WTC11 (cell line): ENCODE measurements around the gene FMOD. TPM values are rescaled to one million over a fixed set of nuclear protein-coding genes. Genes with fewer than 3 reads are reported as not detected.

Experiments used
- ATAC-seq: fragments of 200-7000 bp; cut with Tn5 transposase; 2 replicates; pipeline ENCODE4 v1.10.0; 2021; ENCODE audit warnings: mild to moderate bottlenecking, moderate library complexity
- CTCF ChIA-PET: fragments of 300-600 bp; sonication (Branson Sonifier 250); formaldehyde crosslinking; loops from one replicate; lab custom pipeline; 2021; ENCODE audit warnings: antibody characterized with exemption; lab: Charles Lee
- POLR2A ChIA-PET: fragments of 350-600 bp; sonication (Branson Sonifier 250); formaldehyde crosslinking; loops from one replicate; lab custom pipeline; 2021; ENCODE audit warnings: antibody characterized with exemption; lab: Charles Lee
- DNase-seq: peaks from one replicate; pipeline ENCODE4 v3.0.0; 2021; ENCODE audit warnings: low spot score
- H3K27ac Mint-ChIP-seq: 2 replicates; pipeline ENCODE4 v1.8.0; 2021; ENCODE audit warnings: mixed read lengths
- H3K27me3 Mint-ChIP-seq: 2 replicates; pipeline ENCODE4 v1.8.0; 2021; ENCODE audit warnings: low read depth, mild to moderate bottlenecking, moderate library complexity, mixed read lengths
- H3K36me3 Mint-ChIP-seq: 2 replicates; pipeline ENCODE4 v1.8.0; 2021; ENCODE audit warnings: mixed read lengths
- H3K4me1 Mint-ChIP-seq: 2 replicates; pipeline ENCODE4 v1.8.0; 2022; ENCODE audit warnings: mixed read lengths
- H3K4me3 Mint-ChIP-seq: 2 replicates; pipeline ENCODE4 v1.8.0; 2021; ENCODE audit warnings: mild to moderate bottlenecking, moderate library complexity, mixed read lengths
- H3K9me3 Mint-ChIP-seq: 2 replicates; pipeline ENCODE4 v1.8.0; 2021; ENCODE audit warnings: mixed read lengths
- ARID4B ChIP-seq: sonication (generic); formaldehyde crosslinking; IDR thresholded peaks from 2 replicates; pipeline ENCODE4 v1.8.0; 2023; ENCODE audit warnings: missing genetic modification reagents, mild to moderate bottlenecking, borderline replicate concordance
- CBFB ChIP-seq: sonication (generic); formaldehyde crosslinking; IDR thresholded peaks from 2 replicates; pipeline ENCODE4 v1.8.1; 2022; ENCODE audit warnings: mild to moderate bottlenecking, low read depth, missing genetic modification reagents
- CDX4 ChIP-seq: fragments of 250-450 bp; sonication (Bioruptor Pico); IDR thresholded peaks from 2 replicates; pipeline ENCODE4 v1.9.0; 2021; ENCODE audit warnings: moderate library complexity, mild to moderate bottlenecking, inconsistent platforms, borderline replicate concordance
- E2F5 ChIP-seq: sonication (generic); formaldehyde crosslinking; IDR thresholded peaks from 2 replicates; pipeline ENCODE4 v1.8.1; 2022; ENCODE audit warnings: mild to moderate bottlenecking, moderate library complexity, missing genetic modification reagents
- ELF4 ChIP-seq: sonication (generic); formaldehyde crosslinking; IDR thresholded peaks from 2 replicates; pipeline ENCODE4 v1.8.1; 2022; ENCODE audit warnings: low read depth, mild to moderate bottlenecking, moderate library complexity, missing genetic modification reagents
- EMX1 ChIP-seq: fragments of 250-450 bp; sonication (Bioruptor Pico); IDR thresholded peaks from 2 replicates; pipeline ENCODE4 v1.8.0; 2021; ENCODE audit warnings: mild to moderate bottlenecking
- ERG ChIP-seq: fragments of 250-450 bp; sonication (Bioruptor Pico); IDR thresholded peaks from 2 replicates; pipeline ENCODE4 v1.8.0; 2021; ENCODE audit warnings: mild to moderate bottlenecking
- GABPB1 ChIP-seq: sonication (generic); formaldehyde crosslinking; IDR thresholded peaks from 2 replicates; pipeline ENCODE4 v1.8.1; 2023; ENCODE audit warnings: mild to moderate bottlenecking, missing genetic modification reagents
- HMGXB4 ChIP-seq: sonication (generic); formaldehyde crosslinking; IDR thresholded peaks from 2 replicates; pipeline ENCODE4 v1.8.1; 2023; ENCODE audit warnings: mild to moderate bottlenecking, moderate library complexity, missing genetic modification reagents
- IRF1 ChIP-seq: sonication (generic); formaldehyde crosslinking; IDR thresholded peaks from 2 replicates; pipeline ENCODE4 v1.8.0; 2023; ENCODE audit warnings: missing genetic modification reagents
- IRF2 ChIP-seq: sonication (generic); formaldehyde crosslinking; IDR thresholded peaks from 2 replicates; pipeline ENCODE4 v1.8.0; 2022; ENCODE audit warnings: low read depth, missing genetic modification reagents, borderline replicate concordance
- MYBL2 ChIP-seq: sonication (generic); formaldehyde crosslinking; IDR thresholded peaks from 2 replicates; pipeline ENCODE4 v1.8.1; 2023; ENCODE audit warnings: mild to moderate bottlenecking, moderate library complexity, missing genetic modification reagents
- NFE2L1 ChIP-seq: sonication (generic); formaldehyde crosslinking; IDR thresholded peaks from 2 replicates; pipeline ENCODE4 v1.8.1; 2023; ENCODE audit warnings: missing genetic modification reagents
- NR2C2 ChIP-seq: sonication (generic); formaldehyde crosslinking; IDR thresholded peaks from 2 replicates; pipeline ENCODE4 v1.8.0; 2022; ENCODE audit warnings: mild to moderate bottlenecking, missing genetic modification reagents
- RORB ChIP-seq: fragments of 250-450 bp; sonication (Bioruptor Pico); IDR thresholded peaks from 2 replicates; pipeline ENCODE4 v1.9.0; 2021; ENCODE audit warnings: mild to moderate bottlenecking
- SMAD3 ChIP-seq: sonication (generic); formaldehyde crosslinking; IDR thresholded peaks from 2 replicates; pipeline ENCODE4 v1.8.0; 2022; ENCODE audit warnings: missing genetic modification reagents, mild to moderate bottlenecking, borderline replicate concordance
- SOX15 ChIP-seq: fragments of 250-450 bp; sonication (Bioruptor Pico); IDR thresholded peaks from 2 replicates; pipeline ENCODE4 v1.9.0; 2021; ENCODE audit warnings: mild to moderate bottlenecking
- STAT6 ChIP-seq: sonication (generic); formaldehyde crosslinking; conservative IDR thresholded peaks from 2 replicates; pipeline ENCODE4 v1.8.1; 2023; ENCODE audit warnings: mild to moderate bottlenecking, low read depth, missing genetic modification reagents, moderate library complexity
- ZNF121 ChIP-seq: sonication (generic); formaldehyde crosslinking; IDR thresholded peaks from 2 replicates; pipeline ENCODE4 v1.8.0; 2023; ENCODE audit warnings: missing genetic modification reagents
- ZNF396 ChIP-seq: fragments of 250-450 bp; sonication (Bioruptor Pico); IDR thresholded peaks from 2 replicates; pipeline ENCODE4 v1.8.0; 2021; ENCODE audit warnings: mild to moderate bottlenecking, moderate library complexity, borderline replicate concordance
- total RNA-seq: library from RNA; stranded (reverse); gene quantifications from 3 replicates; pipeline ENCODE4 v1.2.3, GENCODE V29; 2021

The FMOD gene
- total RNA-seq, 1 experiment from 2014 or later = 0.79 TPM

GRCh38 chr1:203381151-203381751, 30.3 kb upstream of the FMOD start:
- TF ChIP-seq ZNF396 (CRISPR knock-in tag) (no peak), ELF4 (CRISPR knock-in tag) (no peak), STAT6 (CRISPR knock-in tag) (no peak), CDX4 (CRISPR knock-in tag) (no peak), ZNF121 (CRISPR knock-in tag) (no peak), IRF1 (CRISPR knock-in tag) (no peak), EMX1 (CRISPR knock-in tag) (no peak), MYBL2 (CRISPR knock-in tag) (no peak), E2F5 (no peak), GABPB1 (CRISPR knock-in tag) (no peak), HMGXB4 (CRISPR knock-in tag) (no peak), SMAD3 (CRISPR knock-in tag) (no peak), IRF2 (CRISPR knock-in tag) (no peak)
- Mint-ChIP-seq H3K27ac (no peak overlapping the region), H3K9me3 (peaks cover 6% of the 10 kb centered on the region; the same call in 1 of the 2 replicates), H3K4me1 (no peaks in the 10 kb centered on the region), H3K4me3 (no peak overlapping the region), H3K36me3 (no peaks in the 10 kb centered on the region), H3K27me3 (peaks cover 4% of the 10 kb centered on the region)
- CTCF ChIA-PET = interaction anchor here (1.2 kb wide), 1 partner anchor 109 kb away, joined by 4 read pairs; no protein-coding TSS in a partner anchor
- DNase-seq (no peak), ATAC-seq (no peak)
- POLR2A ChIA-PET = no interaction called here

- ATAC-seq (no peak), DNase-seq (no peak)
- H3K4me1 Mint-ChIP-seq = no peaks in the 10 kb centered on the region
- ChIA-PET POLR2A (no interaction called here), CTCF (interaction anchor here (0.5 to 1.4 kb wide), 3 partner anchors 107 to 127 kb away, joined by 3 to 4 read pairs (median 3); no protein-coding TSS in a partner anchor)
- peaks cover 4% of the 10 kb centered on the region for H3K27me3 Mint-ChIP-seq
- H3K4me3 Mint-ChIP-seq = no peak overlapping the region
- H3K9me3 Mint-ChIP-seq = peaks cover 8% of the 10 kb centered on the region; the same call in 1 of the 2 replicates
- H3K27ac Mint-ChIP-seq = no peak overlapping the region
- H3K36me3 Mint-ChIP-seq = no peaks in the 10 kb centered on the region
- no peak for TF ChIP-seq ELF4 (CRISPR knock-in tag)
- TF ChIP-seq SOX15 (CRISPR knock-in tag) = no peak
- no peak for TF ChIP-seq NR2C2 (CRISPR knock-in tag)
- TF ChIP-seq CBFB (CRISPR knock-in tag) = no peak
- no peak for TF ChIP-seq NFE2L1 (CRISPR knock-in tag)
- no peak for TF ChIP-seq RORB (CRISPR knock-in tag)
- TF ChIP-seq ARID4B (CRISPR knock-in tag) = no peak
- no peak for TF ChIP-seq ERG (CRISPR knock-in tag)
These were observed 29.7 kb upstream of the FMOD start for GRCh38 chr1:203380420-203381150.
